Ishikawa (cell line): ENCODE results near the gene OSGIN1.

ENCODE experiments used
- CREB1 ChIP-seq: IDR thresholded peaks from 2 replicates; pipeline ENCODE4 v1.6.1; 2012; ENCODE audit warnings: low read depth
- EP300 ChIP-seq: IDR thresholded peaks from 2 replicates; pipeline ENCODE4 v1.6.1; 2012; ENCODE audit warnings: borderline replicate concordance
- FOXM1 ChIP-seq: IDR thresholded peaks from 2 replicates; pipeline ENCODE4 v1.6.1; 2012; ENCODE audit warnings: low read depth, borderline replicate concordance
- RAD21 ChIP-seq: IDR thresholded peaks from 2 replicates; pipeline ENCODE4 v1.6.1; 2012; ENCODE audit warnings: low read depth
- TAF1 ChIP-seq: IDR thresholded peaks from 2 replicates; pipeline ENCODE4 v1.6.1; 2012; ENCODE audit warnings: low read depth, mild to moderate bottlenecking
- TEAD4 ChIP-seq: IDR thresholded peaks from 2 replicates; pipeline ENCODE4 v1.6.1; 2012
- YY1 ChIP-seq: IDR thresholded peaks from 2 replicates; pipeline ENCODE4 v1.6.1; 2012; ENCODE audit warnings: low read depth
- TF ChIP-seq, protein P1 (sequence below): IDR thresholded peaks from 2 replicates; pipeline ENCODE4 v1.6.1; 2012

DNA sequence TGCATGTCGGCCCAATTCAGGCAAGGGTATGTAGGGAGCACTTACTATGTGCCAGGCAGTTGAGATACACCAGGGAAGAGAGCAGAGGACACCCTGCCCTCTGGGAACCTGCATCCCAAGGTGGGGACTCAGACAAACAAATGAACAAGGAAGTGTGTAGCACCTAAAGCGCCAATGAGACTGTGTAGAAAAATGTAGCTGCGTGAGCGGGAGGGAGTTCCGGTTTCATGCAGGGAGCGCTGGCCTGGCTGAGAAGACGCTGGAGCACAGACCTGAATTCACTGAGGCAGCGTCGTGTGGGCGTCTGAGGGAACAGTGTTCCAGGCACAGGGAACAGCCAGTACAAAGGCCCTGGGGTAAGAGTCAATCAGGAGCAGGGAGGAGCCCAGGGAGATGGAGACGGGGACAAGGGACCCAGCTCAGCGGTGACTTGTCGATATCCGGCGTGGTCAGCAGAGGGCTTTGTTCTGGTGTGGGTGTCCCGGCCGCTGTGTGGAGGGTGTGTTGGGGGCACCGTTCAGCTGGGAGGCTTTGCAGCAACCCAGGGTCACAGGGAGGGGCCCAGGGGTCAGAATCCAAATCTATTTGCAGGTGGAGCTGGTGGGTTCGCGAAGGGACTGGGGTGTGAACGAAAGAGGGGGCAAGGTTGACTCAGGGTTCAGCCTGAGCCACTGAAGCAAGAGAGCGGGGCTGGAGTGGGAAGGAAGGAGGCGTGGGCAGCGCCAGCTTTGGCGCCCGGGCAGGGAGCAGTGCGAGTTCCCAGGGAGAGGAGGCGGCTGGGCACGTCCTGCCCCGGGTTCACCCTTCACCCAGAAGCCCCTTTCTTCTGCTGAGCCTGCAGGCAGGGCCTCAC is 17.8 kb upstream of the OSGIN1 start:
- no peak for TF ChIP-seq EP300
- TF ChIP-seq FOXM1: no peak
- TF ChIP-seq, protein P1, sequence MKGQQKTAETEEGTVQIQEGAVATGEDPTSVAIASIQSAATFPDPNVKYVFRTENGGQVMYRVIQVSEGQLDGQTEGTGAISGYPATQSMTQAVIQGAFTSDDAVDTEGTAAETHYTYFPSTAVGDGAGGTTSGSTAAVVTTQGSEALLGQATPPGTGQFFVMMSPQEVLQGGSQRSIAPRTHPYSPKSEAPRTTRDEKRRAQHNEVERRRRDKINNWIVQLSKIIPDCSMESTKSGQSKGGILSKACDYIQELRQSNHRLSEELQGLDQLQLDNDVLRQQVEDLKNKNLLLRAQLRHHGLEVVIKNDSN: no peak
- no peak for TF ChIP-seq YY1
- no peak for TF ChIP-seq CREB1
- TF ChIP-seq RAD21: no peak
- no peak for TF ChIP-seq TAF1
- no peak for TF ChIP-seq TEAD4
